Measurements from ENCODE around the gene FADS2.

- TF ChIP-seq TAF1 (IDR thresholded peaks at IDR 0.05; ENCODE audit: low read depth, low read length) (no peak), POLR2AphosphoS5 (IDR thresholded peaks at IDR 0.05; ENCODE audit: low read depth, low read length) (no peak), POLR2A (IDR thresholded peaks at IDR 0.05; ENCODE audit: low read depth, low read length) (no peak)
These were observed 4.7 kb downstream of the FADS2 start for GRCh38 chr11:61832754-61833153.
